WTC11 (cell line): Measurements from ENCODE around the gene ZCCHC7. TPM values are rescaled to one million over a fixed set of nuclear protein-coding genes. Genes with fewer than 3 reads are reported as not detected.

Experiments used
- ATAC-seq: fragments of 200-7000 bp; cut with Tn5 transposase; 2 replicates; pipeline ENCODE4 v1.10.0; 2021; ENCODE audit warnings: mild to moderate bottlenecking, moderate library complexity
- CTCF ChIA-PET: fragments of 300-600 bp; sonication (Branson Sonifier 250); formaldehyde crosslinking; loops from one replicate; lab custom pipeline; 2021; ENCODE audit warnings: antibody characterized with exemption; lab: Charles Lee
- POLR2A ChIA-PET: fragments of 350-600 bp; sonication (Branson Sonifier 250); formaldehyde crosslinking; loops from one replicate; lab custom pipeline; 2021; ENCODE audit warnings: antibody characterized with exemption; lab: Charles Lee
- DNase-seq: peaks from one replicate; pipeline ENCODE4 v3.0.0; 2021; ENCODE audit warnings: low spot score
- H3K27ac Mint-ChIP-seq: 2 replicates; pipeline ENCODE4 v1.8.0; 2021; ENCODE audit warnings: mixed read lengths
- H3K27me3 Mint-ChIP-seq: 2 replicates; pipeline ENCODE4 v1.8.0; 2021; ENCODE audit warnings: low read depth, mild to moderate bottlenecking, moderate library complexity, mixed read lengths
- H3K36me3 Mint-ChIP-seq: 2 replicates; pipeline ENCODE4 v1.8.0; 2021; ENCODE audit warnings: mixed read lengths
- H3K4me1 Mint-ChIP-seq: 2 replicates; pipeline ENCODE4 v1.8.0; 2022; ENCODE audit warnings: mixed read lengths
- H3K4me3 Mint-ChIP-seq: 2 replicates; pipeline ENCODE4 v1.8.0; 2021; ENCODE audit warnings: mild to moderate bottlenecking, moderate library complexity, mixed read lengths
- H3K9me3 Mint-ChIP-seq: 2 replicates; pipeline ENCODE4 v1.8.0; 2021; ENCODE audit warnings: mixed read lengths
- AFF4 ChIP-seq: sonication (generic); formaldehyde crosslinking; IDR thresholded peaks from 2 replicates; pipeline ENCODE4 v1.8.1; 2023; ENCODE audit warnings: mild to moderate bottlenecking, missing genetic modification reagents, borderline replicate concordance
- AR ChIP-seq: fragments of 250-450 bp; sonication (Bioruptor Pico); IDR thresholded peaks from 2 replicates; pipeline ENCODE4 v1.9.0; 2021; ENCODE audit warnings: mild to moderate bottlenecking
- ATF6 ChIP-seq: sonication (generic); formaldehyde crosslinking; IDR thresholded peaks from 2 replicates; pipeline ENCODE4 v1.8.1; 2023; ENCODE audit warnings: mild to moderate bottlenecking, missing genetic modification reagents
- ESRRA ChIP-seq: sonication (generic); formaldehyde crosslinking; IDR thresholded peaks from 2 replicates; pipeline ENCODE4 v1.8.1; 2022; ENCODE audit warnings: mild to moderate bottlenecking, missing genetic modification reagents, borderline replicate concordance
- ETV6 ChIP-seq: sonication (generic); formaldehyde crosslinking; IDR thresholded peaks from 2 replicates; pipeline ENCODE4 v1.8.1; 2022; ENCODE audit warnings: mild to moderate bottlenecking, missing genetic modification reagents
- IRF1 ChIP-seq: sonication (generic); formaldehyde crosslinking; IDR thresholded peaks from 2 replicates; pipeline ENCODE4 v1.8.0; 2023; ENCODE audit warnings: missing genetic modification reagents
- MXD4 ChIP-seq: fragments of 250-450 bp; sonication (Bioruptor Pico); IDR thresholded peaks from 2 replicates; pipeline ENCODE4 v1.8.0; 2021; ENCODE audit warnings: mild to moderate bottlenecking, moderate library complexity, borderline replicate concordance
- MYBL2 ChIP-seq: sonication (generic); formaldehyde crosslinking; IDR thresholded peaks from 2 replicates; pipeline ENCODE4 v1.8.1; 2023; ENCODE audit warnings: mild to moderate bottlenecking, moderate library complexity, missing genetic modification reagents
- NFE2L1 ChIP-seq: sonication (generic); formaldehyde crosslinking; IDR thresholded peaks from 2 replicates; pipeline ENCODE4 v1.8.1; 2023; ENCODE audit warnings: missing genetic modification reagents
- PRRX2 ChIP-seq: fragments of 250-450 bp; sonication (Bioruptor Pico); IDR thresholded peaks from 2 replicates; pipeline ENCODE4 v1.8.0; 2021; ENCODE audit warnings: mild to moderate bottlenecking
- ZMAT4 ChIP-seq: fragments of 250-450 bp; sonication (Bioruptor Pico); IDR thresholded peaks from 2 replicates; pipeline ENCODE4 v1.9.0; 2021; ENCODE audit warnings: mild to moderate bottlenecking
- ZNF396 ChIP-seq: fragments of 250-450 bp; sonication (Bioruptor Pico); IDR thresholded peaks from 2 replicates; pipeline ENCODE4 v1.8.0; 2021; ENCODE audit warnings: mild to moderate bottlenecking, moderate library complexity, borderline replicate concordance
- ZNF671 ChIP-seq: fragments of 250-450 bp; sonication (Bioruptor Pico); IDR thresholded peaks from 2 replicates; pipeline ENCODE4 v1.8.0; 2021; ENCODE audit warnings: mild to moderate bottlenecking
- total RNA-seq: library from RNA; stranded (reverse); gene quantifications from 3 replicates; pipeline ENCODE4 v1.2.3, GENCODE V29; 2021

ZCCHC7 gene
- total RNA-seq, 1 experiment from 2014 or later = 30.1 TPM

GRCh38 chr9:37217161-37217560 is 96.8 kb downstream of the ZCCHC7 start:
- Mint-ChIP-seq H3K4me3 (no peak overlapping the region), H3K36me3 (no peaks in the 10 kb centered on the region), H3K27me3 (no peaks in the 10 kb centered on the region), H3K4me1 (peaks cover 17% of the 10 kb centered on the region), H3K9me3 (no peaks in the 10 kb centered on the region), H3K27ac (no peak overlapping the region)
- TF ChIP-seq PRRX2 = no peak
- ATAC-seq (no peak), DNase-seq (no peak)
- ChIA-PET CTCF (no interaction called here), POLR2A (no interaction called here)

GRCh38 chr9:37218800-37219425 is 98.5 kb downstream of the ZCCHC7 start:
- Mint-ChIP-seq H3K27me3 (no peaks in the 10 kb centered on the region), H3K36me3 (no peaks in the 10 kb centered on the region), H3K9me3 (no peaks in the 10 kb centered on the region), H3K4me3 (no peak overlapping the region), H3K4me1 (peaks cover 10% of the 10 kb centered on the region)
- DNase-seq = no peak
- CTCF ChIA-PET = no interaction called here
- POLR2A ChIA-PET = no interaction called here
- TF ChIP-seq IRF1 (CRISPR knock-in tag) (no peak), ATF6 (CRISPR knock-in tag) (no peak), MXD4 (CRISPR knock-in tag) (no peak), AFF4 (CRISPR knock-in tag) (no peak), ETV6 (CRISPR knock-in tag) (no peak), AR (CRISPR knock-in tag) (no peak), MYBL2 (CRISPR knock-in tag) (no peak), ZNF396 (CRISPR knock-in tag) (no peak), ESRRA (no peak), ZMAT4 (no peak), NFE2L1 (CRISPR knock-in tag) (no peak), ZNF671 (CRISPR knock-in tag) (no peak)
- TF ChIP-seq, all 79 proteins: peak for 0
- ATAC-seq = no peak
- H3K27ac Mint-ChIP-seq = no peak overlapping the region
